Ovary (tissue), 3 donors: Measurements from ENCODE around the gene TSSK2.

Source experiments
- POLR2A ChIP-seq: fragments of 450-650 bp; IDR thresholded peaks from one replicate; pipeline ENCODE4 v1.6.1; 2017; ENCODE audit warnings: antibody characterized with exemption, mild to moderate bottlenecking, moderate library complexity
- TF ChIP-seq, protein P1 (sequence below), 3 donors: fragments of 450-650 bp in 2 of 3; fragments of 200-600 bp in 1 of 3; IDR thresholded peaks; one replicate each; pipeline versions ENCODE4 v1.5.1 to v1.8.0; 2016 to 2022; ENCODE audit warnings: antibody characterized with exemption in 3 of 3, mild to moderate bottlenecking in 1 of 3
- donor health status: DM: no; HTN: no; CAD: no.

DNA sequence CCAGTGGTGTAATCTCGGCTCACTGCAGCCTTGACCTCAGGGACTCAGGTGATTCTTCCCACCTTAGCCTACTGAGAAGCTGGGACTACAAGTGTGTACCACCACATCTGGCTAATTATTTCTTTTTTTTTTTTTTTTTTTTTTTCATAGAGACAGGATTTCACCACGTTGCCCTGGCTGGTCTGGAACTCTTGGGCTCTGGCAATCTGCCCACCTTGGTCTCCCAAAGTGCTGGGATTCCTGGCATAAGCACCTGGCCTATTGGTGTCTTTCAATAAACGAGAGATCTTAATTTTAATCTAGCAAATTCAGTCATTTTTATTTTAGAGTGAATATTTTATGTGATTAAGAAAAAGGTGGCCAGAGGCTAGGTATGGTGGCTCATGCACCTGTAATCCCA, 49.0 kb upstream of the TSSK2 start:
- TF ChIP-seq, protein P1, sequence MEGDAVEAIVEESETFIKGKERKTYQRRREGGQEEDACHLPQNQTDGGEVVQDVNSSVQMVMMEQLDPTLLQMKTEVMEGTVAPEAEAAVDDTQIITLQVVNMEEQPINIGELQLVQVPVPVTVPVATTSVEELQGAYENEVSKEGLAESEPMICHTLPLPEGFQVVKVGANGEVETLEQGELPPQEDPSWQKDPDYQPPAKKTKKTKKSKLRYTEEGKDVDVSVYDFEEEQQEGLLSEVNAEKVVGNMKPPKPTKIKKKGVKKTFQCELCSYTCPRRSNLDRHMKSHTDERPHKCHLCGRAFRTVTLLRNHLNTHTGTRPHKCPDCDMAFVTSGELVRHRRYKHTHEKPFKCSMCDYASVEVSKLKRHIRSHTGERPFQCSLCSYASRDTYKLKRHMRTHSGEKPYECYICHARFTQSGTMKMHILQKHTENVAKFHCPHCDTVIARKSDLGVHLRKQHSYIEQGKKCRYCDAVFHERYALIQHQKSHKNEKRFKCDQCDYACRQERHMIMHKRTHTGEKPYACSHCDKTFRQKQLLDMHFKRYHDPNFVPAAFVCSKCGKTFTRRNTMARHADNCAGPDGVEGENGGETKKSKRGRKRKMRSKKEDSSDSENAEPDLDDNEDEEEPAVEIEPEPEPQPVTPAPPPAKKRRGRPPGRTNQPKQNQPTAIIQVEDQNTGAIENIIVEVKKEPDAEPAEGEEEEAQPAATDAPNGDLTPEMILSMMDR (IDR thresholded peaks at IDR 0.05), result no peak
- TF ChIP-seq POLR2A, result no peak
